ENCODE measurements around the gene HAUS8. TPM values are rescaled to one million over a fixed set of nuclear protein-coding genes. Genes with fewer than 3 reads are reported as not detected.

Gene HAUS8
- total and polyA plus RNA-seq, 2 experiments from 2014 or later: 11.5 to 14.2 TPM

GRCh38 chr19:17052439-17052838, 22.8 kb downstream of the HAUS8 start:
- H3K36me3 ChIP-seq: no peaks in the 10 kb centered on the region

DNA sequence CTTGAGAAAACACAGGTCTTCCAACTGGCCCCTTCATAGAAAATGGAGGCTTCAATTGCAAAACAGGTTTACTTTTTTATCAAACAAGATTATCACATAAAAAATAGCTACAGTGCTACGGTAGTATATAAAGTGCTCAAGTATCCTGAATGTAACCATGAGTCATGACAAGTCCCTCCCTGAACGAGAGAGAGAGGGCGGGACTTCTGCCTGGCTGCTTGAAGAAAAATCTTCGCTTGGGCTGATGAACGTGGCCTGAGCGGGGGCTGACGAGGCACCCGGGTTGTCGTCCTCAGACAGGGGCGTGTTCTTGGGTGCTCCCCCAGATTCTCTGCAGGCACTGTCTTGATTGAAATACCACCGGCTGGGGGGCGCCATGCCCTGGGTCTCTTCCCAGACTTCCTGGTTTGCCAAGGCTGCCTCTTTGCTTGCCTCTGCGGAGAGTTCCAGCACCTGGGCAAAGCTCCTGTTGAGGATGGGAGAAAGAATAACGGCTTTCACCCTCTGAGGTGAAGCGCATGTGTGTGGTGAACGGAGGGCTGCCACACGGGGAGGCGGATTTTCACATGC, 25.5 kb downstream of the HAUS8 start:
- Histone ChIP-seq H3K27ac (no peak overlapping the region), H3K36me3 (no peaks in the 10 kb centered on the region), H3K9me3 (ENCODE audit: low read depth) (no peaks in the 10 kb centered on the region), H3K4me1 (ENCODE audit: low read depth) (no peaks in the 10 kb centered on the region), H3K4me3 (no peak overlapping the region), H3K27me3 (no peaks in the 10 kb centered on the region)
- no peak for TF ChIP-seq CTCF (IDR thresholded peaks at IDR 0.05; ENCODE audit: low read depth, low read length)
- DNase-seq (ENCODE audit: low read depth in 1 of 2, low spot score in 1 of 2): peak in 1 of 2 donors; percentile 56

More at GRCh38 chr19:17052439-17052838, 22.8 kb downstream of the HAUS8 start:
- H3K9me3 ChIP-seq (ENCODE audit: low read depth): no peaks in the 10 kb centered on the region
- H3K4me1 ChIP-seq (ENCODE audit: low read depth): no peaks in the 10 kb centered on the region
- peak; percentile 66 for TF ChIP-seq CTCF (IDR thresholded peaks at IDR 0.05; ENCODE audit: low read depth, low read length)
- H3K27me3 ChIP-seq: no peaks in the 10 kb centered on the region
- no peak overlapping the region for H3K27ac ChIP-seq
- peak; percentile 60 to 70 for DNase-seq (ENCODE audit: low read depth in 1 of 2, low spot score in 1 of 2)
- no peak overlapping the region for H3K4me3 ChIP-seq

DNA sequence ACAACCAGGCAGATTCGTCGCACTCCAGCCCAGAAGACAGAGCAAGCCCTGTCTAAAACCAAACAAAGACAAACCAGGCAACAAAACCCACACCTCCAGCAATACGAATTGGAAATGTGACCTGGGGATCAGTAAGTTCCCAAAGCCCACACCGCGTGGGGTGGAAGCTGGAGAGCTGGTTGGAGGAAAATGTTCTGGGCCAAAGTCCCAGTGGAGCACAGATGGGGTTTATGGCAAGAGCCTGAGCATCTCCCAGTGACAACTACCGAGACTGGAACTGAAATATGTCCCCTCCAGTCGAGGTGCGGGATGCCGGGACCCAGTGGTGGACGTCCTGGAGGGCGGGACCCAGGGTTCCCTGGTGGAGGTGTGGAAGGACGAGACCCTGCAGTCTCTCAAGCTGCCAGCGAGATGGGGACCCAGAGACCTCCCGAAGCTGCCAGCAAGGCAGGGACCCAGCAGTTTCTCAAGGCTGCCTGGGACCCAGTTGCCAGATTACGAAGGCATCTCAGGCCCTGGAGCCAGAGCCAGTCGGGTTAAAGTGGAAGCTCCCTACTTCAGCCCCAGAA, 26.3 kb downstream of the HAUS8 start:
- Histone ChIP-seq H3K36me3 (no peaks in the 10 kb centered on the region), H3K9me3 (ENCODE audit: low read depth) (no peaks in the 10 kb centered on the region), H3K27me3 (no peaks in the 10 kb centered on the region), H3K4me1 (ENCODE audit: low read depth) (no peaks in the 10 kb centered on the region), H3K27ac (no peak overlapping the region), H3K4me3 (no peak overlapping the region)
- no peak for TF ChIP-seq CTCF (IDR thresholded peaks at IDR 0.05; ENCODE audit: low read depth, low read length)
- DNase-seq (ENCODE audit: low read depth in 1 of 2, low spot score in 1 of 2): no peak

DNA sequence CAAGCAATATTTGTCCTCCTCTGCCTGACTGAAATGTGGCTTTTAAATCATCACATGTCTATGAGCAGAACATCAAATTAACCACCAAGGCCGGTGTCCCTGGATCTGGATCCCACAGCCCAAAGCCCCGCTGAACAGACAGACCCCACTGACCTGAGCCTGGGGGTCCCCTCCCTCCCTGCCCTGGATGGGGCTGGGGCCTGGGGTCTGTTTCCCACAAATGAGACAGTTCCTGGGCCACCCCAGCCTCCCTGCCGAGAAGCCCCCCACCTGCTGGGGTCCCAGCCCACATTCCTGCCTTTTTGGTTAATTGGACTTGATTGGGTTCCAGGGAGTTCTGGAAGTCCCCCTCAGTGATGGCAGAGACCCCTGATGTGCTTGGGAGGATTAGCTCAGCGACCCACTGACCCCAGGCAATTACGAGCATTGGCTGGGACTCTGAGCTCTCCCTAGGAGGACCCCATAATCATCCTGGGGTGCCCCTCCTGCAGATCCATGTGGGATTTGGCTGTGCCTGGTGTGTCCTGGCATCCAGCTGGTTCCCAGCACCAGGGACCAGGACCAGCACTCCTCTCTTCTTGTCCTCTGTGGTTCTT, 29.2 kb downstream of the HAUS8 start:
- no peak for DNase-seq (ENCODE audit: low read depth in 1 of 2, low spot score in 1 of 2)
- H3K27ac ChIP-seq: no peak overlapping the region

GRCh38 chr19:17043744-17044143, 31.5 kb downstream of the HAUS8 start:
- Histone ChIP-seq H3K27ac (no peak overlapping the region), H3K36me3 (no peaks in the 10 kb centered on the region), H3K9me3 (ENCODE audit: low read depth) (no peaks in the 10 kb centered on the region), H3K27me3 (no peaks in the 10 kb centered on the region), H3K4me3 (no peak overlapping the region), H3K4me1 (ENCODE audit: low read depth) (no peaks in the 10 kb centered on the region)
- TF ChIP-seq CTCF (IDR thresholded peaks at IDR 0.05; ENCODE audit: low read depth, low read length): no peak
- DNase-seq (ENCODE audit: low read depth in 1 of 2, low spot score in 1 of 2): no peak

More for the DNA sequence above, 29.2 kb downstream of the HAUS8 start:
- TF ChIP-seq CTCF (IDR thresholded peaks at IDR 0.05; ENCODE audit: low read depth, low read length): no peak
- Histone ChIP-seq H3K4me1 (ENCODE audit: low read depth) (no peaks in the 10 kb centered on the region), H3K36me3 (no peaks in the 10 kb centered on the region), H3K27me3 (no peaks in the 10 kb centered on the region), H3K9me3 (ENCODE audit: low read depth) (no peaks in the 10 kb centered on the region), H3K4me3 (no peak overlapping the region)
